ENCODE results near the gene GRIFIN. TPM values are rescaled to one million over a fixed set of nuclear protein-coding genes. Genes with fewer than 3 reads are reported as not detected.

Gene GRIFIN
- total RNA-seq, 1 donor from 2014 or later, result not detected

DNA sequence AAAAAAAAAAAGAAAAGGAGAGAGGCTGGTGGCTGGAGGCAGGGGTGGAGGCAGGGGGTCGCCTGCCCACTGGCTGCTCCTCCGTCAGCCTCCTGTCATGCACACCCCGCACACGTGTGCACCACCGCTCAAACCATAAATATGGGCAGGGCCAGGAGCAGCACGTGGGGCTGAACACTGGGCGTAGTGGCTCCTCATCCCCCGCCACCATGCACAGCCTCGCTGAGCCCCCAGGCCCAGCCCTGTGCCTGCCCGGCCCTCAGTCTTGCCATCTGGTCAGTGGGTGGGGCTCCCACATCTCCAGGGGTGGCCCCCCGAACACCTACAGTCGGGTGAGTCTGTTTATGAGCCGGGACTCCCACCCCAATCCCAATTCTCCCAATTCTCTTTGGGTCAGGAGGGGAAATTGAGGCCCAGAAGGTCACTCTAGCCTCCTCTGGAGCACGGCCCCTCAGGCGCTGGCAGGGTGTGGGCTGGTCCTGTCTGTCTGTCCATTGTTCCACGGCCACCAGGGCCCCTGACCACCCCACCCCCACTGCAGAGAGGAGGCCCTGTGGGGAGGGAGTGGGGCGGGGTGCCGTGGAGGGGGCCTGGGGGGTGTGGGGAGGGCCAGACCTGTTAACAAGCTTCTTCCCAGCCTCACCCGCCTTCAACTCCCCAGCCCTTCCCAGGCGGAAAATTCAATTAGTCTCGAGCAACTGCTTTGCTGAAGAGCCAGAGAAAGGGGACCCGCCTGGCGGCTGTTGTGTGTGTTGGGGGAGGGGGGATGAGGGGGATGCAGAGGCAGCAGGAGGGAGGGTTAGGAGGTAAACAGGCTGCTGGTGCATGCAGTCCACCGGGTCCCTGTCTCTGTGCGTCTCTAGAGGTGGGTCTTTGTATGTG is 19.5 kb upstream of the GRIFIN start:
- intact Hi-C loops (cut with micrococcal nuclease), result no loop called here
- peaks cover 10% of the 10 kb centered on the region for H3K27me3 Mint-ChIP-seq
- ChIA-PET CTCF (no interaction called here), POLR2A (interaction anchor here (0.7 kb wide), 1 partner anchor 15 kb away, joined by 7 read pairs; no protein-coding TSS in a partner anchor)
- no peak for TF ChIP-seq CTCF (IDR thresholded peaks at IDR 0.05)
- no peak for DNase-seq
- H3K4me1 Mint-ChIP-seq, result peaks cover 5% of the 10 kb centered on the region
- ATAC-seq (ENCODE audit: low read depth), result no peak
- no peaks in the 10 kb centered on the region for H3K9me3 Mint-ChIP-seq
- no peak overlapping the region for H3K4me3 Mint-ChIP-seq
- no peak overlapping the region for H3K27ac Mint-ChIP-seq
- no peaks in the 10 kb centered on the region for H3K36me3 Mint-ChIP-seq (ENCODE audit: low read depth)

DNA sequence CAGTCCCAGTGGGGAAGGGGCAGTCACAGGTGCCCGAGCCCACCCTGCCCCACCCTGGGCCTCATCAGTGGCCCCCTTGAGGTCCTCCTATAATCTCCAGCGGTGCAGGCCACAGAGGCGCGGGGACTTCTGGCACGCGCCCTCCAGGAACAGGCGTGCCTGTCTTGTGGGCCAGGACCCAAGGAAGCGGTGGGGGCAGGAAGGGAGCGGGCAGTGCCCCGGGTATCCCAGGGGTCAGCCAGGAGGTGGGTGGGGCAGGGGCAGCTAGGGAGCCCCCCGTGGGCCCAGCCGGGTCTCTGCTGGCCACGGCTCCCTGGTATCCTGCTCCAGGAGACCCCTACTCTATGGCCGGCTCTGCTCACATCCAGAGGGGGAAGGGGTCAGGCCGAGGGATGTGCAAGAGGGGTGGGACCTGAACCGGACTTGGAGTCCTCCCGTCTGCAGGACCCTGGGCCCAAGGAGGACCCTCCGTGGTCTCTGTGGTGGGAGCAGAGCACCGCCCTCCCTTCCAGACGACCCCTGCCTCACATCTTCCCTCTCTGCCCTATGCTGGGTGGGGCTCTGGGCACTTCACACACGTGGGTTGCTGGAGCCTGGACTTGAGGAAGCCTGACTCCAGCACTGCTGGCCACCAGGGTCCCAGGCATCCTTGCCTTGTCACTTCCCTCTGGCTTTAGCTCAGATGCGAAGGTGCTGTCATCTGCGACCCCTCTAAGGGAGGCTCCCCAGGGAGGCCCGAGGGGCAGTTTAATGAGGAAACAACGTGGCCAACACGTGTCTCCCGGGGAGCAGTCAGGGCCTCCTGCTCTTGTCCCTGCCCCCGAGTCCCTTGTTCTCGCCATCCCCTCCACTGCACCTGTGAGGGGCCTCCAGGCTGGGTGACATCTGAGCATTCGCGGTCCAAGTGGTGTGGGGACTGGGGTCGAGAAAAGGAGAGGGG is 18.3 kb upstream of the GRIFIN start:
- H3K4me1 Mint-ChIP-seq, result peaks cover 5% of the 10 kb centered on the region
- peaks cover 10% of the 10 kb centered on the region for H3K27me3 Mint-ChIP-seq
- H3K27ac Mint-ChIP-seq, result no peak overlapping the region
- no peak for ATAC-seq (ENCODE audit: low read depth)
- ChIA-PET CTCF (no interaction called here), POLR2A (interaction anchor here (0.7 kb wide), 1 partner anchor 16 kb away, joined by 7 read pairs; no protein-coding TSS in a partner anchor)
- intact Hi-C loops (cut with micrococcal nuclease), result no loop called here
- no peak overlapping the region for H3K4me3 Mint-ChIP-seq
- TF ChIP-seq CTCF (IDR thresholded peaks at IDR 0.05), result no peak
- H3K9me3 Mint-ChIP-seq, result no peaks in the 10 kb centered on the region
- H3K36me3 Mint-ChIP-seq (ENCODE audit: low read depth), result no peaks in the 10 kb centered on the region
- DNase-seq, result no peak

DNA sequence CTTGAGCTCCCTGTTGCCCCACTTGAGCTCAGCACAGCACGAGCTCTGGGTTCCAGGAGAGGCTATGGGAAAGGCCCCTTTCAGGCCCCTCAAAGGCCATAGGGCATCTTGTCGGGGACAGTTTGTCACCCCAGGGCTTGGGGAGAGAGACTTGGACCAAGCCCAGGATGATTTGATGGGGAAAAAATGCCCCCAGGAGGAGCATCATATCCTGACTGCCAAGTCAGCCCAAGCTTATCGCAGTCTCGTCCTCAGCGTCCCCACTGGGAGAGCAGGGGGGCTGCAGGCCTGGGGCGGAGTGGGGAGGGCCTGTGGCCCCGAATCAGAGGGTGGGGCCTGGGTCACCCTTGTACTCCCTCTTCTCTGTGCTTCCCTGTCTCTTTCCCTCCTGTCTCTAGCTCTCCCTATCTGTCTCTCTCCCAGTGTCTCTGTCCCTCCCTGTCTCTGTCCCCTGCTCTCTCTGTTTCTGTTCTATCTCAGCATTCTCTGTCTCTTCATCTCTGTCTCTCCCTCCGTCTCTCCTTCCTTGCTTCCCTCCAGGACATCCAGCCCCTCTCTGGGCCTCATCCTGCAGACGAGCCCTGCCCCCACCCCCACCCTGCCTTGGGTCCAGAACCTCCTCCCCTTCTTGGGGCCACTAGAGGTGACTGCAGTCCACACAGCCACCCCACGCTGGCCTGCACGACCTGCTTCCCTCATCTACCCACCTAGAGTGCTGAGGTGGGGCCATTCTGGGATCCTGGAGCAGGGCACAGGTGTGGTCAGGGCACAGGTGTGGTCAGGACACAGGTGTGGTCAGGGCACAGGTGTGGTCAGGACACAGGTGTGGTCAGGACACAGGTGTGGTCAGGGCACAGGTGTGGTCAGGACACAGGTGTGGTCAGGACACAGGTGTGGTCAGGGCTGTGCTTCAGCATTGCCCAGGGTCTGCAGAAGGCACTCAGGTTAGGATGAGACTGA is 17.3 kb upstream of the GRIFIN start:
- TF ChIP-seq CTCF (IDR thresholded peaks at IDR 0.05), result no peak
- ChIA-PET CTCF (no interaction called here), POLR2A (no interaction called here)
- Mint-ChIP-seq H3K4me3 (no peak overlapping the region), H3K4me1 (peaks cover 8% of the 10 kb centered on the region), H3K9me3 (no peaks in the 10 kb centered on the region), H3K36me3 (ENCODE audit: low read depth) (no peaks in the 10 kb centered on the region), H3K27me3 (peaks cover 13% of the 10 kb centered on the region), H3K27ac (no peak overlapping the region)
- DNase-seq (no peak), ATAC-seq (ENCODE audit: low read depth) (no peak)
- intact Hi-C loops (cut with micrococcal nuclease), result no loop called here

DNA sequence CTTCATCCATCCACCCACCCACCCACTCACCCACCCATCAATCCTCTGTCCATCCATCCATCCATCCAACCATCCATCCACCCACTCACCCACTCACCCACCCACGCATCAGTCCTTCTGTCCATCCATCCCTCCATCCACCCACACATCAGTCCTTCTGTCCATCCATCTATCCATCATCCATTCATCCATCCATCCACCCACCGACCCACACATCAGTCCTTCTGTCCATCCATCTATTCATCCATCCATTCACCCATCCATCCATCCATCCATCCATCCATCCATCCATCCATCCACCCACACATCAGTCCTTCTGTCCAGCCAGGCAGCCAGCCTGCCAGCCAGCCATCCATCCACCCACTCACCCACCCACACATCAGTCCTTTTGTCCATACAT is 15.8 kb upstream of the GRIFIN start:
- intact Hi-C loops (cut with micrococcal nuclease), result no loop called here
- ChIA-PET POLR2A (no interaction called here), CTCF (no interaction called here)
- H3K4me3 Mint-ChIP-seq, result no peak overlapping the region
- no peak overlapping the region for H3K27ac Mint-ChIP-seq
- no peak for ATAC-seq (ENCODE audit: low read depth)
- no peak for TF ChIP-seq CTCF (IDR thresholded peaks at IDR 0.05)
- H3K9me3 Mint-ChIP-seq, result no peaks in the 10 kb centered on the region
- peaks cover 3% of the 10 kb centered on the region for H3K4me1 Mint-ChIP-seq
- H3K27me3 Mint-ChIP-seq, result peaks cover 10% of the 10 kb centered on the region
- no peak for DNase-seq
- no peaks in the 10 kb centered on the region for H3K36me3 Mint-ChIP-seq (ENCODE audit: low read depth)

Measured in activated B cell treated with CpG ODN at 0.5 μM for 24 hours (primary cell).